ENCODE results near the gene TLE4.

Gene TLE4

GRCh38 chr9:79694676-79695400, 123.1 kb downstream of the TLE4 start:
- no peak for DNase-seq

- no peak for DNase-seq
Observed at GRCh38 chr9:79695531-79696175, 123.9 kb downstream of the TLE4 start.

GRCh38 chr9:79698967-79699366, 127.2 kb downstream of the TLE4 start:
- no peak for DNase-seq

- no peak for DNase-seq
Observed at GRCh38 chr9:79699479-79699878, 127.7 kb downstream of the TLE4 start.

GRCh38 chr9:79700607-79701360, 129.0 kb downstream of the TLE4 start:
- DNase-seq = no peak

GRCh38 chr9:79701651-79702050, 129.9 kb downstream of the TLE4 start:
- no peak for DNase-seq

- DNase-seq = no peak
Observed at GRCh38 chr9:79705704-79706103, 133.9 kb downstream of the TLE4 start.

GRCh38 chr9:79706512-79706911, 134.7 kb downstream of the TLE4 start:
- DNase-seq = no peak

GRCh38 chr9:79707589-79707988, 135.8 kb downstream of the TLE4 start:
- no peak for DNase-seq

GRCh38 chr9:79708541-79708940, 136.8 kb downstream of the TLE4 start:
- no peak for DNase-seq

- DNase-seq = no peak
Observed at GRCh38 chr9:79709743-79710674, 138.2 kb downstream of the TLE4 start.

GRCh38 chr9:79711874-79712273, 140.1 kb downstream of the TLE4 start:
- no peak for DNase-seq

- DNase-seq = no peak
Observed at GRCh38 chr9:79719021-79719420, 147.3 kb downstream of the TLE4 start.

GRCh38 chr9:79719989-79720388, 148.2 kb downstream of the TLE4 start:
- DNase-seq = no peak

GRCh38 chr9:79731171-79731890, 159.6 kb downstream of the TLE4 start:
- no peak for DNase-seq

- no peak for DNase-seq
Observed at GRCh38 chr9:79735023-79735779, 163.4 kb downstream of the TLE4 start.

GRCh38 chr9:79736051-79736450, 164.3 kb downstream of the TLE4 start:
- DNase-seq = no peak

GRCh38 chr9:79741381-79741780, 169.6 kb downstream of the TLE4 start:
- no peak for DNase-seq

GRCh38 chr9:79742110-79742721, 170.5 kb downstream of the TLE4 start:
- no peak for DNase-seq

- no peak for DNase-seq
Observed at GRCh38 chr9:79744521-79744920, 172.8 kb downstream of the TLE4 start.
